ENCODE measurements around the gene TEDC1.

Gene TEDC1

GRCh38 chr14:105501504-105502291 is 10.7 kb downstream of the TEDC1 start:
- peaks cover 7% of the 10 kb centered on the region; the same call in 1 of the 2 replicates for H3K4me1 ChIP-seq (ENCODE audit: control insufficient read depth, insufficient read depth, low read length)
- peaks cover 3% of the 10 kb centered on the region; the same call in 1 of the 2 replicates for H3K36me3 ChIP-seq (ENCODE audit: control insufficient read depth, insufficient read depth, low read length)
- no peak overlapping the region for H3K27ac ChIP-seq (ENCODE audit: low read depth, low read length)
- no peaks in the 10 kb centered on the region; the same call in 1 of the 2 replicates for H3K9me3 ChIP-seq (ENCODE audit: control insufficient read depth, insufficient read depth, low read depth, low read length)
- H3K9ac ChIP-seq (ENCODE audit: low read length), result no peak overlapping the region
- H3K4me3 ChIP-seq (ENCODE audit: low read depth, low read length), result no peak overlapping the region
- H3K27me3 ChIP-seq (ENCODE audit: control insufficient read depth, insufficient read depth, low read length), result no peaks in the 10 kb centered on the region

- Histone ChIP-seq H3K27me3 (ENCODE audit: control insufficient read depth, insufficient read depth, low read length) (no peaks in the 10 kb centered on the region), H3K4me3 (ENCODE audit: low read depth, low read length) (no peak overlapping the region), H3K36me3 (ENCODE audit: control insufficient read depth, insufficient read depth, low read length) (peaks cover under 1% of the 10 kb centered on the region; the same call in 1 of the 2 replicates), H3K4me1 (ENCODE audit: control insufficient read depth, insufficient read depth, low read length) (peaks cover 7% of the 10 kb centered on the region; the same call in 1 of the 2 replicates), H3K9ac (ENCODE audit: low read length) (no peak overlapping the region), H3K27ac (ENCODE audit: low read depth, low read length) (no peak overlapping the region), H3K9me3 (ENCODE audit: control insufficient read depth, insufficient read depth, low read depth, low read length) (no peaks in the 10 kb centered on the region; the same call in 1 of the 2 replicates)
These were observed 11.6 kb downstream of the TEDC1 start for GRCh38 chr14:105502446-105503295.

GRCh38 chr14:105503296-105503640 is 12.2 kb downstream of the TEDC1 start:
- H3K36me3 ChIP-seq (ENCODE audit: control insufficient read depth, insufficient read depth, low read length), result no peaks in the 10 kb centered on the region
- no peaks in the 10 kb centered on the region; the same call in 1 of the 2 replicates for H3K9me3 ChIP-seq (ENCODE audit: control insufficient read depth, insufficient read depth, low read depth, low read length)
- no peak overlapping the region for H3K27ac ChIP-seq (ENCODE audit: low read depth, low read length)
- H3K4me1 ChIP-seq (ENCODE audit: control insufficient read depth, insufficient read depth, low read length), result peaks cover 7% of the 10 kb centered on the region; the same call in 1 of the 2 replicates
- peaks cover 3% of the 10 kb centered on the region; the same call in 1 of the 2 replicates for H3K27me3 ChIP-seq (ENCODE audit: control insufficient read depth, insufficient read depth, low read length)
- no peak overlapping the region for H3K4me3 ChIP-seq (ENCODE audit: low read depth, low read length)
- no peak overlapping the region for H3K9ac ChIP-seq (ENCODE audit: low read length)

- peaks cover 7% of the 10 kb centered on the region; the same call in 1 of the 2 replicates for H3K27me3 ChIP-seq (ENCODE audit: control insufficient read depth, insufficient read depth, low read length)
- H3K27ac ChIP-seq (ENCODE audit: low read depth, low read length), result no peak overlapping the region
- H3K4me1 ChIP-seq (ENCODE audit: control insufficient read depth, insufficient read depth, low read length), result peaks cover 4% of the 10 kb centered on the region; the same call in 1 of the 2 replicates
- H3K9ac ChIP-seq (ENCODE audit: low read length), result no peak overlapping the region
- H3K4me3 ChIP-seq (ENCODE audit: low read depth, low read length), result no peak overlapping the region
- H3K36me3 ChIP-seq (ENCODE audit: control insufficient read depth, insufficient read depth, low read length), result no peaks in the 10 kb centered on the region
- no peaks in the 10 kb centered on the region; the same call in 1 of the 2 replicates for H3K9me3 ChIP-seq (ENCODE audit: control insufficient read depth, insufficient read depth, low read depth, low read length)
These were observed 13.1 kb downstream of the TEDC1 start for GRCh38 chr14:105503935-105504692.

GRCh38 chr14:105505101-105505500 is 14.1 kb downstream of the TEDC1 start:
- H3K4me1 ChIP-seq (ENCODE audit: control insufficient read depth, insufficient read depth, low read length), result peaks cover 3% of the 10 kb centered on the region; the same call in 1 of the 2 replicates
- no peaks in the 10 kb centered on the region for H3K36me3 ChIP-seq (ENCODE audit: control insufficient read depth, insufficient read depth, low read length)
- H3K27me3 ChIP-seq (ENCODE audit: control insufficient read depth, insufficient read depth, low read length), result peaks cover 7% of the 10 kb centered on the region; the same call in 1 of the 2 replicates
- H3K9me3 ChIP-seq (ENCODE audit: control insufficient read depth, insufficient read depth, low read depth, low read length), result no peaks in the 10 kb centered on the region; the same call in 1 of the 2 replicates
- no peak overlapping the region for H3K27ac ChIP-seq (ENCODE audit: low read depth, low read length)
- H3K9ac ChIP-seq (ENCODE audit: low read length), result no peak overlapping the region
- no peak overlapping the region for H3K4me3 ChIP-seq (ENCODE audit: low read depth, low read length)

- H3K36me3 ChIP-seq (ENCODE audit: control insufficient read depth, insufficient read depth, low read length), result no peaks in the 10 kb centered on the region
- H3K27me3 ChIP-seq (ENCODE audit: control insufficient read depth, insufficient read depth, low read length), result peaks cover 21% of the 10 kb centered on the region; the same call in 1 of the 2 replicates
- H3K9ac ChIP-seq (ENCODE audit: low read length), result no peak overlapping the region
These were observed 16.2 kb downstream of the TEDC1 start for GRCh38 chr14:105507247-105507646.

GRCh38 chr14:105508069-105508468 is 17.0 kb downstream of the TEDC1 start:
- no peaks in the 10 kb centered on the region for H3K4me1 ChIP-seq (ENCODE audit: control insufficient read depth, insufficient read depth, low read length)
- H3K27ac ChIP-seq (ENCODE audit: low read depth, low read length), result no peak overlapping the region
- no peak overlapping the region for H3K4me3 ChIP-seq (ENCODE audit: low read depth, low read length)
- H3K9ac ChIP-seq (ENCODE audit: low read length), result no peak overlapping the region
- peaks cover 25% of the 10 kb centered on the region; the same call in 1 of the 2 replicates for H3K27me3 ChIP-seq (ENCODE audit: control insufficient read depth, insufficient read depth, low read length)
- no peaks in the 10 kb centered on the region; the same call in 1 of the 2 replicates for H3K9me3 ChIP-seq (ENCODE audit: control insufficient read depth, insufficient read depth, low read depth, low read length)
- no peaks in the 10 kb centered on the region for H3K36me3 ChIP-seq (ENCODE audit: control insufficient read depth, insufficient read depth, low read length)

More at GRCh38 chr14:105507247-105507646, 16.2 kb downstream of the TEDC1 start:
- no peaks in the 10 kb centered on the region; the same call in 1 of the 2 replicates for H3K9me3 ChIP-seq (ENCODE audit: control insufficient read depth, insufficient read depth, low read depth, low read length)
- no peak overlapping the region for H3K27ac ChIP-seq (ENCODE audit: low read depth, low read length)
- no peaks in the 10 kb centered on the region for H3K4me1 ChIP-seq (ENCODE audit: control insufficient read depth, insufficient read depth, low read length)
- no peak overlapping the region for H3K4me3 ChIP-seq (ENCODE audit: low read depth, low read length)

- Histone ChIP-seq H3K4me3 (ENCODE audit: low read depth, low read length) (no peak overlapping the region), H3K27me3 (ENCODE audit: control insufficient read depth, insufficient read depth, low read length) (peaks cover 25% of the 10 kb centered on the region; the same call in 1 of the 2 replicates), H3K36me3 (ENCODE audit: control insufficient read depth, insufficient read depth, low read length) (no peaks in the 10 kb centered on the region), H3K9ac (ENCODE audit: low read length) (no peak overlapping the region), H3K9me3 (ENCODE audit: control insufficient read depth, insufficient read depth, low read depth, low read length) (no peaks in the 10 kb centered on the region; the same call in 1 of the 2 replicates), H3K27ac (ENCODE audit: low read depth, low read length) (no peak overlapping the region), H3K4me1 (ENCODE audit: control insufficient read depth, insufficient read depth, low read length) (no peaks in the 10 kb centered on the region)
These were observed 17.6 kb downstream of the TEDC1 start for GRCh38 chr14:105508601-105509000.

GRCh38 chr14:105517096-105517495 is 26.1 kb downstream of the TEDC1 start:
- H3K4me1 ChIP-seq (ENCODE audit: control insufficient read depth, insufficient read depth, low read length), result no peaks in the 10 kb centered on the region
- no peak overlapping the region for H3K4me3 ChIP-seq (ENCODE audit: low read depth, low read length)
- H3K9me3 ChIP-seq (ENCODE audit: control insufficient read depth, insufficient read depth, low read depth, low read length), result peaks cover 5% of the 10 kb centered on the region; the same call in 1 of the 2 replicates
- H3K27me3 ChIP-seq (ENCODE audit: control insufficient read depth, insufficient read depth, low read length), result peaks cover 17% of the 10 kb centered on the region; the same call in 1 of the 2 replicates
- H3K9ac ChIP-seq (ENCODE audit: low read length), result no peak overlapping the region
- H3K27ac ChIP-seq (ENCODE audit: low read depth, low read length), result no peak overlapping the region
- no peaks in the 10 kb centered on the region for H3K36me3 ChIP-seq (ENCODE audit: control insufficient read depth, insufficient read depth, low read length)

GRCh38 chr14:105519946-105520698 is 29.1 kb downstream of the TEDC1 start:
- Histone ChIP-seq H3K4me1 (ENCODE audit: control insufficient read depth, insufficient read depth, low read length) (no peaks in the 10 kb centered on the region), H3K9ac (ENCODE audit: low read length) (no peak overlapping the region), H3K9me3 (ENCODE audit: control insufficient read depth, insufficient read depth, low read depth, low read length) (peaks cover 5% of the 10 kb centered on the region; the same call in 1 of the 2 replicates), H3K36me3 (ENCODE audit: control insufficient read depth, insufficient read depth, low read length) (no peaks in the 10 kb centered on the region), H3K27ac (ENCODE audit: low read depth, low read length) (no peak overlapping the region), H3K4me3 (ENCODE audit: low read depth, low read length) (no peak overlapping the region), H3K27me3 (ENCODE audit: control insufficient read depth, insufficient read depth, low read length) (peaks cover 22% of the 10 kb centered on the region)

Data from HUES6 (cell line).